Measurements from ENCODE around the gene TULP1.
"Not testable (repeated sequence)": the region's sequence is repeated elsewhere in the genome, so short reads cannot be mapped to it uniquely, and the experiment has no call there.

Gene TULP1

GRCh38 chr6:35512740-35513139, at the start of gene TULP1:
Gene TULP1, minus strand, starts transcription at chr6:35512896. Its CDS starts 38 bp downstream, at chr6:35512858.
- no peak for DNase-seq

- no peak for DNase-seq
These were observed 49.4 kb upstream of the TULP1 start for GRCh38 chr6:35562060-35562459.

GRCh38 chr6:35561113-35561512, 48.4 kb upstream of the TULP1 start:
- no peak for DNase-seq

- DNase-seq, result no peak
These were observed 45.9 kb upstream of the TULP1 start for GRCh38 chr6:35558571-35558970.

GRCh38 chr6:35557239-35557638, 44.5 kb upstream of the TULP1 start:
- DNase-seq, result no peak

GRCh38 chr6:35554811-35555210, 42.1 kb upstream of the TULP1 start:
- no peak for DNase-seq

GRCh38 chr6:35553315-35553714, 40.6 kb upstream of the TULP1 start:
- no peak for DNase-seq

- peak; percentile 32 for DNase-seq
These were observed 39.7 kb upstream of the TULP1 start for GRCh38 chr6:35552285-35552917.

- DNase-seq, result no peak
These were observed 37.7 kb upstream of the TULP1 start for GRCh38 chr6:35550437-35550836.

GRCh38 chr6:35547676-35548075, 35.0 kb upstream of the TULP1 start:
- DNase-seq, result no peak

- DNase-seq, result no peak
These were observed 32.2 kb upstream of the TULP1 start for GRCh38 chr6:35544769-35545361.

- no peak for DNase-seq
These were observed 30.9 kb upstream of the TULP1 start for GRCh38 chr6:35543459-35544193.

- no peak for DNase-seq
These were observed 29.1 kb upstream of the TULP1 start for GRCh38 chr6:35541836-35542235.

GRCh38 chr6:35539223-35539622, 26.5 kb upstream of the TULP1 start:
- no peak for DNase-seq

- not testable (repeated sequence) for DNase-seq
These were observed 23.2 kb upstream of the TULP1 start for GRCh38 chr6:35535847-35536246.

- DNase-seq, result no peak
These were observed 21.9 kb upstream of the TULP1 start for GRCh38 chr6:35534407-35535170.

GRCh38 chr6:35533981-35534380, 21.3 kb upstream of the TULP1 start:
- DNase-seq, result no peak

- DNase-seq, result no peak
These were observed 19.4 kb upstream of the TULP1 start for GRCh38 chr6:35532126-35532525.

- no peak for DNase-seq
These were observed 11.8 kb upstream of the TULP1 start for GRCh38 chr6:35524380-35525020.

GRCh38 chr6:35522660-35523658, 10.3 kb upstream of the TULP1 start:
- peak; percentile 57 for DNase-seq

GRCh38 chr6:35522151-35522550, 9.5 kb upstream of the TULP1 start:
- DNase-seq, result no peak

- DNase-seq, result no peak
These were observed 8.5 kb upstream of the TULP1 start for GRCh38 chr6:35521235-35521634.
